ENCODE measurements around the gene ITGA2.

DNA sequence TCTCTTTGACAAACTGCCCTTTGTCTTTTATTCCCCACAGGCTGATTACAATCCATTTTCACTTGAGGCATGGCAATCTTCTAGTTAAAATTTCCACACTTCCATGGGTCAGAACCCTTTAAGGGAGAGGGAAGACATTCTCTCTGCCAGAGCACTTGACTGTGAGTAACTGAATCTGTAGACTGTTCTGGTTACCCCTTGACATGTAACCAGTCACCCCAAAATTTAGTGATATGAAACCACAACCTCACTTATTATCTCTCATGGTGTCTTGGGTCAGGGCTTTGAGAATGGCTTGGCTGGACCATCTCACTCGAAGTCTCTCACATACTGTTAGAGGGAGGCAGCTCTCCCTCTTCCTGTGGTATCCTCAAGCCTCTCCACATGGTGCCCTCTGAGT lies 14.0 kb downstream of the ITGA2 start:
- TF ChIP-seq, protein P1, sequence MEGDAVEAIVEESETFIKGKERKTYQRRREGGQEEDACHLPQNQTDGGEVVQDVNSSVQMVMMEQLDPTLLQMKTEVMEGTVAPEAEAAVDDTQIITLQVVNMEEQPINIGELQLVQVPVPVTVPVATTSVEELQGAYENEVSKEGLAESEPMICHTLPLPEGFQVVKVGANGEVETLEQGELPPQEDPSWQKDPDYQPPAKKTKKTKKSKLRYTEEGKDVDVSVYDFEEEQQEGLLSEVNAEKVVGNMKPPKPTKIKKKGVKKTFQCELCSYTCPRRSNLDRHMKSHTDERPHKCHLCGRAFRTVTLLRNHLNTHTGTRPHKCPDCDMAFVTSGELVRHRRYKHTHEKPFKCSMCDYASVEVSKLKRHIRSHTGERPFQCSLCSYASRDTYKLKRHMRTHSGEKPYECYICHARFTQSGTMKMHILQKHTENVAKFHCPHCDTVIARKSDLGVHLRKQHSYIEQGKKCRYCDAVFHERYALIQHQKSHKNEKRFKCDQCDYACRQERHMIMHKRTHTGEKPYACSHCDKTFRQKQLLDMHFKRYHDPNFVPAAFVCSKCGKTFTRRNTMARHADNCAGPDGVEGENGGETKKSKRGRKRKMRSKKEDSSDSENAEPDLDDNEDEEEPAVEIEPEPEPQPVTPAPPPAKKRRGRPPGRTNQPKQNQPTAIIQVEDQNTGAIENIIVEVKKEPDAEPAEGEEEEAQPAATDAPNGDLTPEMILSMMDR (conservative IDR thresholded peaks at IDR 0.05; ENCODE audit: low read depth, low read length), result no peak
- no peak for TF ChIP-seq EZH2 (IDR thresholded peaks at IDR 0.05; ENCODE audit: borderline replicate concordance, low read depth, low read length, poor library complexity, severe bottlenecking)
